A673 (cell line): ENCODE results near the gene ANXA4. TPM values are rescaled to one million over a fixed set of nuclear protein-coding genes. Genes with fewer than 3 reads are reported as not detected.

ENCODE experiments used
- BruUV-seq: library from RNA; stranded (reverse); fragments of 400-500 nt; replicated peaks from 2 replicates; lab custom pipeline; 2021; lab: Mats Ljungman, UMichigan
- CTCF ChIA-PET: fragments of 300-600 bp; sonication (Branson Sonifier 250); formaldehyde crosslinking; loops from one replicate; lab custom pipeline; 2022; ENCODE audit warnings: antibody characterized with exemption; lab: Charles Lee
- POLR2A ChIA-PET: fragments of 300-600 bp; sonication (Branson Sonifier 250); formaldehyde crosslinking; loops from one replicate; lab custom pipeline; 2022; ENCODE audit warnings: antibody characterized with exemption; ENCODE audit not compliant: low non-redundant PET; lab: Charles Lee
- DNase-seq: peaks from one replicate; pipeline ENCODE4 v3.0.0-alpha.2; 2015; ENCODE audit warnings: low spot score
- H3K27ac ChIP-seq: fragments of 200-600 bp; sonication (generic); 2 replicates; pipeline ENCODE4 v1.5.1; 2016; ENCODE audit warnings: mixed run types, low read depth, mild to moderate bottlenecking, mixed read lengths, antibody characterized with exemption, low read length; ENCODE audit not compliant: poor library complexity, severe bottlenecking
- H3K27me3 ChIP-seq: fragments of 200-600 bp; sonication (generic); replicated peaks from 2 replicates; pipeline ENCODE4 v1.6.1; 2017; ENCODE audit warnings: mixed run types, low read depth, mild to moderate bottlenecking, mixed read lengths, antibody characterized with exemption, low read length; ENCODE audit not compliant: insufficient read depth, poor library complexity
- H3K36me3 ChIP-seq: fragments of 200-600 bp; sonication (generic); 2 replicates; pipeline ENCODE4 v1.6.1; 2016; ENCODE audit warnings: mixed run types, mild to moderate bottlenecking, mixed read lengths, antibody characterized with exemption, low read length; ENCODE audit not compliant: insufficient read depth, poor library complexity, severe bottlenecking
- H3K4me1 ChIP-seq: fragments of 200-600 bp; sonication (generic); 2 replicates; pipeline ENCODE4 v1.6.1; 2017; ENCODE audit warnings: mixed run types, mild to moderate bottlenecking, mixed read lengths, antibody characterized with exemption, low read length; ENCODE audit not compliant: insufficient read depth, poor library complexity, severe bottlenecking
- H3K4me3 ChIP-seq: fragments of 200-600 bp; sonication (generic); 2 replicates; pipeline ENCODE4 v1.5.1; 2016; ENCODE audit warnings: low read depth, mixed run types, mild to moderate bottlenecking, mixed read lengths, low read length; ENCODE audit not compliant: poor library complexity, severe bottlenecking
- H3K9me3 ChIP-seq: fragments of 200-600 bp; sonication (generic); 2 replicates; pipeline ENCODE4 v1.6.1; 2016; ENCODE audit warnings: mixed run types, low read depth, mild to moderate bottlenecking, mixed read lengths, antibody characterized with exemption, low read length; ENCODE audit not compliant: poor library complexity, severe bottlenecking
- CTCF ChIP-seq: fragments of 300-800, 200-600 bp; sonication (generic); conservative IDR thresholded peaks from 2 replicates; pipeline ENCODE4 v1.5.1; 2017; ENCODE audit warnings: low read depth, mild to moderate bottlenecking, antibody characterized with exemption, low read length, moderate library complexity, mixed read lengths
- EZH2 ChIP-seq: fragments of 200-600 bp; sonication (generic); IDR thresholded peaks from 2 replicates; pipeline ENCODE4 v1.6.1; 2017; ENCODE audit warnings: borderline replicate concordance, low read depth, mild to moderate bottlenecking, mixed read lengths, antibody characterized with exemption, low read length; ENCODE audit not compliant: poor library complexity, severe bottlenecking
- intact Hi-C: fragments of 100-400 bp; cut with micrococcal nuclease; formaldehyde crosslinking; loops from one replicate; pipeline ENCODE4 v1.10.0; 2022; ENCODE audit not compliant: unreplicated experiment
- total RNA-seq: library from RNA; stranded (reverse); gene quantifications from 2 replicates; pipeline ENCODE4 v1.2.3, GENCODE V29; 2021

ANXA4 gene
- total RNA-seq, 1 experiment from 2014 or later = 5.1 TPM

GRCh38 chr2:69693775-69694450 lies 48.0 kb upstream of the ANXA4 start:
- no peaks in the 10 kb centered on the region for H3K4me1 ChIP-seq
- ChIA-PET POLR2A (no interaction called here), CTCF (no interaction called here)
- intact Hi-C loops = no loop called here
- no peak overlapping the region for H3K4me3 ChIP-seq
- no peaks in the 10 kb centered on the region for H3K27me3 ChIP-seq
- no peaks in the 10 kb centered on the region for H3K36me3 ChIP-seq
- no peak for TF ChIP-seq CTCF
- TF ChIP-seq EZH2 = no peak
- no peaks in the 10 kb centered on the region for H3K9me3 ChIP-seq
- no peak overlapping the region for H3K27ac ChIP-seq
- no TSS peak for BruUV-seq
- DNase-seq = no peak

- no TSS peak for BruUV-seq
- intact Hi-C loops = no loop called here
- CTCF ChIA-PET = interaction anchor here (0.7 kb wide), 1 partner anchor 73 kb away, joined by 5 read pairs; no protein-coding TSS in a partner anchor
Measured at GRCh38 chr2:69694894-69695849, 46.8 kb upstream of the ANXA4 start.

More at GRCh38 chr2:69694894-69695849, 46.8 kb upstream of the ANXA4 start:
- no peak for TF ChIP-seq EZH2
- TF ChIP-seq CTCF = no peak
- Histone ChIP-seq H3K36me3 (no peaks in the 10 kb centered on the region), H3K27me3 (no peaks in the 10 kb centered on the region), H3K27ac (no peak overlapping the region), H3K4me1 (no peaks in the 10 kb centered on the region), H3K4me3 (no peak overlapping the region), H3K9me3 (no peaks in the 10 kb centered on the region)
- POLR2A ChIA-PET = interaction anchor here (1.0 kb wide), 1 partner anchor 12 kb away, joined by 4 read pairs; no protein-coding TSS in a partner anchor
- DNase-seq = no peak
